H1 (cell line): ENCODE data around the gene CCDC73. TPM values are rescaled to one million over a fixed set of nuclear protein-coding genes. Genes with fewer than 3 reads are reported as not detected.

Source experiments
- CTCF ChIA-PET: fragments of 300-600 bp; sonication (Branson Sonifier 250); formaldehyde crosslinking; loops from one replicate; lab custom pipeline; 2021; ENCODE audit not compliant: partially characterized antibody; lab: Charles Lee
- POLR2A ChIA-PET: fragments of 300-600 bp; sonication (Branson Sonifier 250); formaldehyde crosslinking; loops from one replicate; lab custom pipeline; 2021; ENCODE audit warnings: inconsistent platforms; ENCODE audit not compliant: partially characterized antibody; lab: Charles Lee
- DNase-seq, 2 experiments: peaks; one replicate each; pipeline versions ENCODE4 v3.0.0 to v3.0.0-alpha.2; 2010 to 2022; ENCODE audit warnings: low spot score in 2 of 2, low read depth in 1 of 2, mixed read lengths in 1 of 2
- FAIRE-seq: peaks from 2 replicates; lab custom pipeline; 2011; peaks lifted over from hg19 to GRCh38; lab: Jason Lieb, UNC
- H2AFZ ChIP-seq: 2 replicates; pipeline ENCODE4 v1.8.1; 2012; ENCODE audit warnings: low read length, inconsistent platforms
- H2AK5ac ChIP-seq: 2 replicates; pipeline ENCODE4 v1.6.1; 2013; ENCODE audit warnings: low read depth, low read length
- H2BK120ac ChIP-seq: replicated peaks from 2 replicates; pipeline ENCODE3; 2013; ENCODE audit warnings: low read depth, low read length, inconsistent platforms
- H2BK12ac ChIP-seq: 2 replicates; pipeline ENCODE4 v1.6.1; 2013; ENCODE audit warnings: low read depth, low read length
- H2BK15ac ChIP-seq: 2 replicates; pipeline ENCODE4 v1.6.1; 2013; ENCODE audit warnings: low read length
- H2BK20ac ChIP-seq: 2 replicates; pipeline ENCODE4 v1.6.1; 2013; ENCODE audit warnings: low read length
- H2BK5ac ChIP-seq: 2 replicates; pipeline ENCODE4 v1.6.1; 2013; ENCODE audit warnings: low read depth, low read length
- H3K14ac ChIP-seq: 2 replicates; pipeline ENCODE4 v1.6.1; 2013; ENCODE audit warnings: inconsistent platforms; ENCODE audit not compliant: insufficient read length
- H3K18ac ChIP-seq: 2 replicates; pipeline ENCODE4 v1.6.1; 2013; ENCODE audit warnings: low read length; ENCODE audit errors: extremely low read depth
- H3K23ac ChIP-seq: 2 replicates; pipeline ENCODE4 v1.6.1; 2013; ENCODE audit warnings: inconsistent platforms; ENCODE audit not compliant: insufficient read length
- H3K23me2 ChIP-seq: 2 replicates; pipeline ENCODE4 v1.6.1; 2013; ENCODE audit warnings: low read depth, low read length
- H3K27ac ChIP-seq: 2 replicates; pipeline ENCODE4 v1.6.1; 2011; ENCODE audit warnings: low read depth, low read length, inconsistent platforms
- H3K27me3 ChIP-seq, 4 experiments: replicated peaks in 1 of 4; 1 replicate in 1 of 4; 2 replicates in 3 of 4; pipeline versions ENCODE4 v1.6.1 to v1.8.1; 2011 to 2013; ENCODE audit warnings: low read length in 3 of 4, mild to moderate bottlenecking in 3 of 4, inconsistent platforms in 2 of 4, mixed read lengths in 2 of 4, moderate library complexity in 1 of 4; ENCODE audit not compliant: control insufficient read depth in 3 of 4, insufficient read depth in 3 of 4; ENCODE audit errors: extremely low read depth in 1 of 4
- H3K36me3 ChIP-seq, 4 experiments: 2 replicates each; pipeline versions ENCODE4 v1.6.1 to v1.8.1; 2011 to 2013; ENCODE audit warnings: mild to moderate bottlenecking in 4 of 4, low read length in 3 of 4, moderate library complexity in 2 of 4, control low read depth in 1 of 4, inconsistent platforms in 1 of 4; ENCODE audit not compliant: insufficient read depth in 4 of 4, control insufficient read depth in 2 of 4
- H3K4ac ChIP-seq: replicated peaks from 2 replicates; pipeline ENCODE3; 2013; ENCODE audit warnings: low read length, low read depth, mixed read lengths, inconsistent platforms; ENCODE audit not compliant: insufficient read length
- H3K4me1 ChIP-seq, 4 experiments: replicated peaks in 1 of 4; 1 replicate in 1 of 4; 2 replicates in 3 of 4; pipeline versions ENCODE4 v1.6.1 to v1.8.1; 2011 to 2013; ENCODE audit warnings: low read length in 3 of 4, inconsistent platforms in 2 of 4, mixed read lengths in 1 of 4; ENCODE audit not compliant: insufficient read depth in 4 of 4, control insufficient read depth in 3 of 4
- H3K4me2 ChIP-seq, 2 experiments: 2 replicates each; pipeline versions ENCODE4 v1.6.1 to v1.8.1; 2011 to 2013; ENCODE audit warnings: low read depth in 2 of 2, low read length in 2 of 2, control low read depth in 1 of 2, inconsistent platforms in 1 of 2, mild to moderate bottlenecking in 1 of 2; ENCODE audit not compliant: insufficient read depth in 1 of 2
- H3K4me3 ChIP-seq, 4 experiments: fragments of 200-600, 300-600 bp in 1 of 4; sonication (generic), shearing (Covaris generic), sonication (Bioruptor Twin) in 1 of 4; 2 replicates each; pipeline versions ENCODE4 v1.5.1 to v1.8.1; 2011 to 2016; ENCODE audit warnings: low read length in 4 of 4, low read depth in 3 of 4, control low read depth in 2 of 4, inconsistent platforms in 2 of 4, mild to moderate bottlenecking in 2 of 4, mixed read lengths in 1 of 4, moderate library complexity in 1 of 4; ENCODE audit not compliant: insufficient read depth in 2 of 4; ENCODE audit errors: extremely low read depth in 1 of 4
- H3K56ac ChIP-seq: replicated peaks from 2 replicates; pipeline ENCODE3; 2013; ENCODE audit warnings: low read depth, mild to moderate bottlenecking, mixed read lengths, low read length, inconsistent platforms; ENCODE audit not compliant: insufficient read length
- H3K79me1 ChIP-seq: 2 replicates; pipeline ENCODE4 v1.6.1; 2013; ENCODE audit warnings: low read depth, low read length, control low read depth
- H3K79me2 ChIP-seq, 2 experiments: 2 replicates each; pipeline versions ENCODE4 v1.6.1 to v1.8.1; 2012 to 2013; ENCODE audit warnings: low read length in 2 of 2, mild to moderate bottlenecking in 2 of 2, inconsistent platforms in 1 of 2; ENCODE audit not compliant: insufficient read depth in 2 of 2, control insufficient read depth in 1 of 2
- H3K9ac ChIP-seq, 4 experiments: replicated peaks in 1 of 4; 1 replicate in 1 of 4; 2 replicates in 3 of 4; pipeline versions ENCODE4 v1.6.1 to v1.8.1; 2011 to 2013; ENCODE audit warnings: low read depth in 3 of 4, low read length in 3 of 4, control low read depth in 2 of 4, mild to moderate bottlenecking in 2 of 4, moderate library complexity in 2 of 4, inconsistent platforms in 1 of 4; ENCODE audit errors: extremely low read depth in 1 of 4
- H3K9me3 ChIP-seq, 2 experiments: 2 replicates each; pipeline versions ENCODE4 v1.6.1 to v1.8.1; 2012 to 2013; ENCODE audit warnings: mild to moderate bottlenecking in 2 of 2, moderate library complexity in 2 of 2, control low read depth in 1 of 2, inconsistent platforms in 1 of 2, low read depth in 1 of 2, low read length in 1 of 2, mixed read lengths in 1 of 2; ENCODE audit not compliant: insufficient read depth in 2 of 2
- H4K20me1 ChIP-seq, 2 experiments: replicated peaks in 1 of 2; 2 replicates each; pipeline versions ENCODE3 to v1.8.1; 2011 to 2013; ENCODE audit warnings: inconsistent platforms in 2 of 2, low read length in 2 of 2, mild to moderate bottlenecking in 1 of 2; ENCODE audit not compliant: insufficient read depth in 2 of 2, control insufficient read depth in 1 of 2
- H4K5ac ChIP-seq: 2 replicates; pipeline ENCODE4 v1.6.1; 2013; ENCODE audit warnings: low read length, low read depth, mixed read lengths, inconsistent platforms; ENCODE audit not compliant: insufficient read length
- H4K8ac ChIP-seq: 2 replicates; pipeline ENCODE4 v1.8.0; 2013; ENCODE audit warnings: mild to moderate bottlenecking, moderate library complexity, low read length, inconsistent platforms; ENCODE audit not compliant: insufficient read depth; ENCODE audit errors: extremely low read depth
- H4K91ac ChIP-seq: replicated peaks from 2 replicates; pipeline ENCODE3; 2013; ENCODE audit warnings: low read length, mixed read lengths, inconsistent platforms; ENCODE audit not compliant: insufficient read length
- EZH2 ChIP-seq: fragments of 200-600 bp; sonication (generic); IDR thresholded peaks from 2 replicates; pipeline ENCODE4 v1.7.1; 2012; ENCODE audit warnings: low read depth, mild to moderate bottlenecking, moderate library complexity, low read length, inconsistent platforms; ENCODE audit not compliant: severe bottlenecking
- MAFK ChIP-seq: IDR thresholded peaks from 2 replicates; pipeline ENCODE4 v1.6.1; 2012; ENCODE audit warnings: low read depth, mild to moderate bottlenecking, improper control_type of control experiment, low read length
- WGBS, 2 experiments: shearing (Covaris generic) in 1 of 2; methylation state at CpG; one replicate each; pipeline versions ENCODE4 v1.1.6 to v1.1.7; 2013 to 2015; ENCODE audit warnings: low lambda C conversion rate in 2 of 2, mixed read lengths in 2 of 2, inconsistent platforms in 1 of 2, low coverage in 1 of 2, missing lambda C conversion rate in 1 of 2; ENCODE audit not compliant: insufficient replicate concordance in 2 of 2, insufficient coverage in 1 of 2, insufficient read length in 1 of 2; ENCODE audit errors: extremely low coverage in 1 of 2, missing lambda C conversion rate in 1 of 2; 5-methylcytosine and 5-hydroxymethylcytosine counted together
- polyA plus RNA-seq, 7 experiments: library from polyadenylated mRNA; depleted of rRNA in 3 of 7; stranded (reverse) in 5 of 7; unstranded in 2 of 7; fragments of >200 nt in 5 of 7; fragments of 200-250 nt in 2 of 7; gene quantifications; 1 replicate in 5 of 7; 2 replicates in 1 of 7; 4 replicates in 1 of 7; pipeline versions ENCODE4 v1.2.1 to v1.2.3, GENCODE V29; 2011 to 2013; ENCODE audit warnings: missing spikeins in 2 of 7, mixed read lengths in 2 of 7
- total RNA-seq: library from RNA; stranded (reverse); fragmentation: NEBNext Ultra II Directional; extraction: Animal tissue kit (Norgen Biotek cat#: 25700); gene quantifications from 2 replicates; pipeline ENCODE4 v1.2.1, GENCODE V29; 2021

The CCDC73 gene
- total and polyA plus RNA-seq, 2 of the 8 experiments (the other 6 are each of a cell fraction or from before 2014, with no cell fraction given), result not detected

- H3K27me3 ChIP-seq, result no peaks in the 10 kb centered on the region
Observed at GRCh38 chr11:32635819-32636218, 158.6 kb downstream of the CCDC73 start.

More at GRCh38 chr11:32635819-32636218, 158.6 kb downstream of the CCDC73 start:
- Histone ChIP-seq H3K23ac (no peak overlapping the region), H3K79me1 (no peaks in the 10 kb centered on the region), H4K5ac (no peak overlapping the region), H3K18ac (no peak overlapping the region), H3K36me3 (no peaks in the 10 kb centered on the region), H3K4ac (no peak overlapping the region), H3K27ac (no peak overlapping the region), H3K79me2 (no peaks in the 10 kb centered on the region), H2BK5ac (no peak overlapping the region), H3K4me3 (no peak overlapping the region), H4K8ac (no peak overlapping the region), H3K56ac (no peak overlapping the region), H3K9me3 (no peaks in the 10 kb centered on the region), H3K4me1 (no peaks in the 10 kb centered on the region), H3K14ac (no peak overlapping the region), H2BK15ac (no peak overlapping the region), H2BK120ac (no peak overlapping the region), H2BK20ac (no peak overlapping the region), H4K20me1 (peaks cover 0 to 1% of the 10 kb centered on the region in 2 experiments), H2AFZ (no peak overlapping the region), H2BK12ac (no peak overlapping the region), H4K91ac (no peak overlapping the region), H3K23me2 (no peaks in the 10 kb centered on the region), H2AK5ac (no peak overlapping the region), H3K9ac (no peak overlapping the region), H3K4me2 (no peak overlapping the region)
- DNase-seq, result no peak
- TF ChIP-seq EZH2, result no peak
- TF ChIP-seq MAFK, result peak; percentile 42; the same call in 1 of the 2 replicates
- WGBS, 2 experiments, result 82% methylated on average over 2 of the region's 2 CpGs; no CpG with 5 or more reads in 1 of the 2 experiments
- FAIRE-seq, result no peak
- CTCF ChIA-PET, result no interaction called here
- POLR2A ChIA-PET, result no interaction called here
